IPS-NIHi7 (cell line): ENCODE data around the gene TBKBP1.
A peak's percentile ranks its signal among the peaks of the same experiment; 100 is the strongest.

Experiments
- DNase-seq: peaks from one replicate; pipeline ENCODE4 v3.0.0; 2012; ENCODE audit warnings: mixed read lengths; ENCODE audit errors: extremely low spot score

TBKBP1 gene

GRCh38 chr17:47713980-47714700, 20.2 kb downstream of the TBKBP1 start:
- peak; percentile 73 for DNase-seq

GRCh38 chr17:47714773-47715396, 20.9 kb downstream of the TBKBP1 start:
- no peak for DNase-seq

GRCh38 chr17:47715669-47716325, 21.8 kb downstream of the TBKBP1 start:
- no peak for DNase-seq

DNA sequence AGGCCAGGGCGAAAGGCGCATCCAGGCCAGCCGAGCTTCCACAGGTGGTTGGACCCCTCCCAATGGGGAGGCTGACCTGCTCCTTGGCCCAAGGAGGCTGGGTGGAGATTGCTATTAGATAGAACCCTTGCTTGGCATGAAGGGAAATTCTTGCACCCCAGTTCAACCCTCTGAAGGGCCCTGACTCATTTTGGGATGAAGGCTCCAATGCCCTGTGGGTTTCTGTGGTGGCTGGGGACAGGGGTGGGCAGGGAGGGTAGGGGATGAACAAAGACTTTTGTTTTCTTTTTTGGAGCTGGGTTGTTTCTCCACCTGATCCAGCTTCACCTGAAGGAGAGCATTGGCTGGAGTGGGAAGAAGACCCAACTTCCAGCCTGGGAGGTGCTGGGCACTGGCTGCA, 22.4 kb downstream of the TBKBP1 start:
- no peak for DNase-seq

GRCh38 chr17:47717261-47717697, 23.3 kb downstream of the TBKBP1 start:
- peak; percentile 44 for DNase-seq

GRCh38 chr17:47717979-47718621, 24.1 kb downstream of the TBKBP1 start:
- no peak for DNase-seq

- DNase-seq: no peak
Measured at GRCh38 chr17:47718634-47719405, 24.9 kb downstream of the TBKBP1 start.

DNA sequence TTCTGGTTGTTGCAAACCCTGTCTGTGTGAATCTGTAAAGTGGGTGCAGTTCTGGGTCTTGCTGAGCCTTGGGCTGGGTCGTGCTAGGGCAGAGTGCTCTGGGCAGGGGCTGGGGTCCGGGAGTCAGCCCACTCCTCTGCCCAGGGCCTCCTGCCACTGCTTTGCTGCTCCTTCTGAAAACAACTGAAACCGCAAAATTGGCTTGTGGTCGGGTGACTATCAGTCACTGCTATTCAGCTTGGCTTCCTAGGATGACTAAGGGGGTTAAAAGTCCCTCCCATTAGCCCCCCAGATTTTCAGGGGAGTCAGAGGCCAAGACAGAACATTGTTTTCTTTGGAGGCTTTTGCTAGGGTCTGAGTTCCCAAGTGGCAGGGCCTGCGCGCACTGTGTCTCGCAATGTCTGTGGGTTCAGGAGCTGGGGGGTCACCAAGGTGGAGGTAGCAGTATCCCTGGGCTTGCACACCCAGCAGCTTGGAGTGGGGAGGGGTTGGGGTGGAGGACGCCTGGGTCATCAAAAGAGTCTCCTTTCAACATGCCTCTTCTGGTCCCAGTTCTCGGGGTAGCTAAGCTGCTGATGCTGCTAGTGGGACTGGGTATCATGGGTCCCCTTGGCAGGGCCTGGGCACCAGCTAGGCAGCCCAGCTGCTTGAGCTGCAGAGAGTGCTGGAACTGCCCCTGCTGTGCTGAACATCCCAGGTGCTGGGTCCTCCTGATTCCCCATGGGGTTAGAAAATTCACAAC, 25.6 kb downstream of the TBKBP1 start:
- no peak for DNase-seq

DNA sequence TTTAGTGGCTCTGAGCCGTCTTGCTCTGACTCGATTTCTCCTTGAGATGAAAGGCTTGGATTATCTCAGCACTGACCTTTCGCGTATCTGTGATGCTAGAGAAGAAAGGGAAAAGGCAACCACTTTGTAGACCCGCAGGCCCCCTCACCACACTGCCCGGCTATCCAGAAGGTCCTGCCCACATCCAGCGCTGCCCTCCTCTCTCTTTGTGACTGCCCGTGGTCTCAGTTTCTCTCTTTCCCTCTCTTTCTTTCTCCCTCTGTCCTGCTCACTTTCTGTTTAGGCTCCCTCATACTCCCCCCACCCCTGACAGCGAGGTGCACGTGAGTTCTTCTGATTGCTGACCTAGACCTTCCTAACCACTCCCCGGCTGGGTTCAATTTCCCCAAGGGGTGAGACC, 26.2 kb downstream of the TBKBP1 start:
- no peak for DNase-seq

DNA sequence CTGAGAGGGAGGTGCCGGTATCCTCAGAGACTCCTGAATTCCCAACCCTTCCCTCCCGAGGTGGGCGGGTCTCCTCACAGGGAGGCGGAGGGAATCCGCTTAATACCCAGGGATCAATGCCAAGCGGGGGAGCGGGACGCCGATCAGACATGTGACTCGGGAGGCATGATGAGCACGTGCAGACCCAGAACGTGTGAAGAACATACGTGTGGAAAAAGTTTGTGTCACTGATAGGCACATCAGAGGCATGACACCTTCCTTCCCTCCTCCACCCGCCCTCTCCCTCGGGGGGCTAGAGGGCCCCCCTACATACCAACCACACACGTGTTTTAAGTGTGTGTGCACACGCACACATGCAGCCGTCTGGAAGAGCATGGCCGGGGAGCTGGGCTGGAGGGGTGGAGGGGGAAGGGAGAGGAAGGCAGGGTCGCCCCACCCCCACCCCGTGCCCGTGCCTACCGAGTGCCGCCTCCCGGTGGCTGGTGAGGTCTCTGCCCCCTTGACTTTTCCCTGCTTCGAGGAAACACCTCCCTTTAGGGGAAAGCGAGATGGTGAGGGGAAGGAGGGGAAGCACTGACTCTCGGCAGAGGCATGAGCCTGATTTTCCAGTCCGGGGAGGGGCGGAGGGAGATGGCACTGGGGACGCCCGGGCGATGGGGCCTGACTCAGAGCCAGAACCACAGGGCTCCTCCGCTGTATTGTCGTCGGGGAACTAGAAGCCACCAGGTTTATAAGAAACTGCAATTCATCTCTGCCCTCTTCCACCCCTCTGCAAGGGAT, 27.0 kb downstream of the TBKBP1 start:
- peak; percentile 63 for DNase-seq

- no peak for DNase-seq
Measured at GRCh38 chr17:47721725-47722124, 27.8 kb downstream of the TBKBP1 start.

DNA sequence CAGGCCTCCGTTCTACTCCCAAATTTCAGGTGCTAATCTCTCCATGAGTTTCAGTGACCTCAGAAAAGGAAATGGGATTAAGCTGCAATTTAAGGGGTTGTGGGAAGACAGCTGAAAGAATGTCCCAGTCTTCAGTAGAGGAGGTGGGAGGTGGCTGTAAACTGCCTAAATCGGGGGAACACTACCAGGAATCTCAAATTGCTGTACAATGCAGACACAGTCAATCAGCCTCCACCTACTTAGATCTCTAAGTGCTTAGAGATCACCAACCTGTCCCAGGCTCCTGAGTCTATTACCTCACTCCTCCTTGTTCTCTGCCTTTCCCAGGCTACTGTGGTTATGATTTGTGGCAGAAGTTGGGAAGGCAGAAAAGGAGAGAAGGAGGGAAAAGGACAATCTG, 30.7 kb downstream of the TBKBP1 start:
- no peak for DNase-seq

GRCh38 chr17:47725446-47726111, 31.6 kb downstream of the TBKBP1 start:
- no peak for DNase-seq

DNA sequence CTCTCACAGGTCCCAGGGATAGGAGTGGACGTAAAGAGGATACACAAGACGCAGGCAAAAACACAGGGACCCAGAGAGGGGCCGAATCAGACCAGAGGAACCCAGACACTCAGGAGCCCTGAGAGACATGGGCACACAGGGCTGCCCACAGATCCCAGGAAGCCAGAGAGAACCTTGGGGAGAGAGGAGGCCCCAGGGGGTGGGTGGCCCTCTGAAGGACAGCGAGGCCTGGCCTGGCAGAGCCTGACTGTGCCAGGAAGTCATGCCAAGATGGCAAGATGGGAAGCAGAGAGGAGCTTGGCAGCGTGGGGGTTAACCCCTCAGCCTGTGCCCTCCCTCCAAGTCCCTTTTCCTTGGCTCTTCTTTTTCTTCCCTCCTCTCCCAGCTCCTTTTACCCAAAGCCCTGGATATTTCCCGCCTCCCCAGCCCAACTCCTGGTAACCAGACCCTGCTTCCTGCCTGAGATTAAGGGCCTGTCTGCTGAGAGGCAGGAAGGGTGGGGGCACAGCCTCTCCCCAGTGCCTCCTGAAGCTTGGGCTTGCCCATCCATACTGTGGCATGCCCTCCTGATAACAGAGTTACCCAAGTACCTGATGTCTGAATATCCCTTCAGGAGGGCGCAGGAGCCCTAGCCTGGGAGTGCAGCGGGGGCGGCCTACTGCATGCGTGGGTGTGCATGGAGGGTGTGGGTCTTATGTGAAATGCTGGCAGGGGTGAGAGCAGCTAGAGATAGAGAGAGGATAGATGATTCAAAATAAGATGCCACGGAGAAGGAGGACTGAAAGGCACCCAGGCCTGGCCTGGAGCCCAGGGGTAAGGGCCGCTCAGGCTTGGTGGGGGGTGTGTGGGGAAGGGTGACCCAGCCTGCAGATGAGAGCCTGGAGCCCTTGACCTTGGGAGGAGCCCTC, 33.1 kb downstream of the TBKBP1 start:
- no peak for DNase-seq

- no peak for DNase-seq
Measured at GRCh38 chr17:47727704-47728036, 33.7 kb downstream of the TBKBP1 start.

DNA sequence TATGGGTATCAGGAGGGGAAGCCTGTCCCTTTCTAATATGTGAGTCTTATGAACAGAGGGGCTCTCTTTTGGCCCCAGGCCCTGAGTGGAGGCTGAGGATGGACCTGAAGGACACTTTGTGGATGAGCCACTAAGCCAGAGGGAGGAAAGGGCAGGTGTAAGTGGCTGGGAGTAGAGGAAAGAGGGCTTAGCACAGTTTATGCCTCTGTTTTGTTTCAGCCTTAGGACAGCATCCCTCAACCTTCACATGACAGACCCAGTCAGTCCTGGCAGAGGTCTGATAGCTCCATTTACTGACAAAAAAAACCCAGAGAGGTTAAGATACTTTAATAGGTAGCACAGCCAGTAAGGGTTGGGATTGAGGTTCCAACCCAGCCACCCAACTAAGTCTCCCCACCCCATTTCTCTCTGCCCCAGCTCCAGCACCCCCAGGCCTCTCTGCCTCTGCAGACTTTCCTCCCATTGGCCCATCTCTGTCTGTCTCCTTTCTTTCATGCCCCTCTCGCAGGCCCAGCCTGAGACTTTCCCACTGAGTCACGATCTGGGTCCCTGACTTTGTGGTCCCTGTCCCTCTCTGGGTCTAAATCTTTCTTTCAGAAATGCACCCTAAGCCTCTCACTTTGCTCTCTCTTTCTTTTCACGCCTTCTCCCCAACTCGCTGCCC, 34.4 kb downstream of the TBKBP1 start:
- no peak for DNase-seq

DNA sequence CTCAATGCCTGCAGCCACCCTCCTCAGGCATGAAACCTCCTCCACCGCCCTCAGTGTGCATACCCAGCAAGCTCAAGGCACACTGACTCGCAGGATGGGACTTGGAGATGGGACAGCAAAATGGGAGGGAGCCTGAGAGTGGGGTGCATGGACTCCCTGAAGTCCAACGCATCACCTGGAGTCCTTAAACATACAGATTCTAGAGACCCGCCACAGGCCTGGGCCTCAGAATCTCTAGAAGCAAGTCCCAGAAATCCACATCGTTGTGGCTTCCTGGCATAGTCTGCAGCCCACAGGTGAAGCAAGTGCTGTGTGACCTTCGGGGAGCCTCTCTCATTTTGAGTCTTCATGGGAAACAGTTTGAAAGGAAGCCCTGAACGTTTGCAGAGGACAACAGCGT, 35.5 kb downstream of the TBKBP1 start:
- DNase-seq: no peak

GRCh38 chr17:47730681-47731080, 36.7 kb downstream of the TBKBP1 start:
- no peak for DNase-seq
